ENCODE measurements around the gene TRUB2. TPM values are rescaled to one million over a fixed set of nuclear protein-coding genes. Genes with fewer than 3 reads are reported as not detected.

Gene TRUB2
- total and polyA plus RNA-seq, 2 of the 8 experiments (the other 6 are each of a cell fraction or from before 2014, with no cell fraction given) = 20.7 to 37.8 TPM

GRCh38 chr9:128260340-128260739, 61.9 kb downstream of the TRUB2 start:
- no peak overlapping the region for H2BK12ac ChIP-seq (ENCODE audit: low read depth, low read length)
- POLR2A ChIA-PET (ENCODE audit: partially characterized antibody) = interaction anchor here (0.5 to 2.8 kb wide), 5 partner anchors 8 to 79 kb away, joined by 3 to 7 read pairs (median 4); no protein-coding TSS in a partner anchor
- H3K4ac ChIP-seq (replicated peaks; ENCODE audit: insufficient read length, low read depth, low read length) = no peak overlapping the region
- no peak overlapping the region for H3K27ac ChIP-seq (ENCODE audit: low read depth, low read length)
- H3K18ac ChIP-seq (ENCODE audit: extremely low read depth, low read length) = no peak overlapping the region
- DNase-seq (ENCODE audit: low read depth in 1 of 2, low spot score in 2 of 2) = no peak
- no peak overlapping the region for H3K56ac ChIP-seq (replicated peaks; ENCODE audit: insufficient read length, low read depth, low read length)
- TF ChIP-seq GABPA (IDR thresholded peaks at IDR 0.05; ENCODE audit: borderline replicate concordance, insufficient read depth, low read length) (no peak), BRCA1 (IDR thresholded peaks at IDR 0.05; ENCODE audit: low read depth, low read length) (no peak), FOSL1 (IDR thresholded peaks at IDR 0.05; ENCODE audit: insufficient read depth, low read depth, low read length) (no peak), HDAC6 (IDR thresholded peaks at IDR 0.05; ENCODE audit: low read depth, low read length) (no peak), NANOG (IDR thresholded peaks at IDR 0.05; ENCODE audit: insufficient read depth, low read depth, low read length, poor library complexity, severe bottlenecking) (no peak), JUND (IDR thresholded peaks at IDR 0.05; ENCODE audit: low read length) (no peak), BCL11A (IDR thresholded peaks at IDR 0.05; ENCODE audit: low read depth in 2 of 2, low read length in 2 of 2) (no peak)
- WGBS, 2 experiments (ENCODE audit: extremely low coverage in 1 of 2, insufficient coverage in 1 of 2, insufficient read length in 1 of 2, insufficient replicate concordance in 2 of 2, low coverage in 1 of 2, low lambda C conversion rate in 2 of 2, missing lambda C conversion rate in 1 of 2) = 94% methylated on average over 17 of the region's 17 CpGs; no CpG with 5 or more reads in 1 of the 2 experiments
- H3K9ac ChIP-seq (replicated peaks in 1 of 4; ENCODE audit: extremely low read depth in 1 of 4, low read depth in 3 of 4, low read length in 3 of 4) = no peak overlapping the region
- H3K79me1 ChIP-seq (ENCODE audit: low read depth, low read length) = no peaks in the 10 kb centered on the region
- H3K4me1 ChIP-seq (replicated peaks in 1 of 4; ENCODE audit: control insufficient read depth in 3 of 4, insufficient read depth in 4 of 4, low read length in 3 of 4) = peaks cover 0 to 2% (median 1%) of the 10 kb centered on the region in 4 experiments; a peak in 2 of 7 replicates
- H2BK20ac ChIP-seq (ENCODE audit: low read length) = no peak overlapping the region
- H2AFZ ChIP-seq (ENCODE audit: low read length) = no peak overlapping the region
- no peak overlapping the region for H3K4me3 ChIP-seq (ENCODE audit: extremely low read depth in 1 of 4, insufficient read depth in 2 of 4, low read depth in 3 of 4, low read length in 4 of 4)
- peaks cover 9 to 39% (median 22%) of the 10 kb centered on the region in 4 experiments; a peak in 7 of 8 replicates for H3K36me3 ChIP-seq (ENCODE audit: control insufficient read depth in 2 of 4, insufficient read depth in 4 of 4, low read length in 3 of 4)
- no peaks in the 10 kb centered on the region for H3K23me2 ChIP-seq (ENCODE audit: low read depth, low read length)
- peaks cover 3 to 9% of the 10 kb centered on the region in 2 experiments for H4K20me1 ChIP-seq (replicated peaks in 1 of 2; ENCODE audit: control insufficient read depth in 1 of 2, insufficient read depth in 2 of 2, low read length in 2 of 2)
- no peak overlapping the region for H2BK15ac ChIP-seq (ENCODE audit: low read length)
- no peak overlapping the region for H2BK5ac ChIP-seq (ENCODE audit: low read depth, low read length)
- H4K91ac ChIP-seq (replicated peaks; ENCODE audit: insufficient read length, low read length) = no peak overlapping the region
- no peak overlapping the region for H3K4me2 ChIP-seq (ENCODE audit: insufficient read depth in 1 of 2, low read depth in 2 of 2, low read length in 2 of 2)
- H2BK120ac ChIP-seq (replicated peaks; ENCODE audit: low read depth, low read length) = no peak overlapping the region
- no peaks in the 10 kb centered on the region for H3K79me2 ChIP-seq (ENCODE audit: control insufficient read depth in 1 of 2, insufficient read depth in 2 of 2, low read length in 2 of 2)
- H3K14ac ChIP-seq (ENCODE audit: insufficient read length) = no peak overlapping the region
- no peak for FAIRE-seq
- H3K23ac ChIP-seq (ENCODE audit: insufficient read length) = no peak overlapping the region
- H4K8ac ChIP-seq (ENCODE audit: extremely low read depth, insufficient read depth, low read length) = no peak overlapping the region; the same call in 1 of the 2 replicates
- H2AK5ac ChIP-seq (ENCODE audit: low read depth, low read length) = no peak overlapping the region
- CTCF ChIA-PET (ENCODE audit: partially characterized antibody) = interaction anchor here (0.6 to 7.9 kb wide), 14 partner anchors 8 to 149 kb away, joined by 3 to 58 read pairs (median 4); no protein-coding TSS in a partner anchor
- H3K27me3 ChIP-seq (replicated peaks in 1 of 4; ENCODE audit: control insufficient read depth in 3 of 4, extremely low read depth in 1 of 4, insufficient read depth in 3 of 4, low read length in 3 of 4) = no peaks in the 10 kb centered on the region
- H4K5ac ChIP-seq (ENCODE audit: insufficient read length, low read depth, low read length) = no peak overlapping the region
- H3K9me3 ChIP-seq (ENCODE audit: insufficient read depth in 2 of 2, low read depth in 1 of 2, low read length in 1 of 2) = no peaks in the 10 kb centered on the region
